ENCODE results near the gene DCAF5.
"Not testable (repeated sequence)": the region's sequence is repeated elsewhere in the genome, so short reads cannot be mapped to it uniquely, and the experiment has no call there.

DCAF5 gene, protein sequence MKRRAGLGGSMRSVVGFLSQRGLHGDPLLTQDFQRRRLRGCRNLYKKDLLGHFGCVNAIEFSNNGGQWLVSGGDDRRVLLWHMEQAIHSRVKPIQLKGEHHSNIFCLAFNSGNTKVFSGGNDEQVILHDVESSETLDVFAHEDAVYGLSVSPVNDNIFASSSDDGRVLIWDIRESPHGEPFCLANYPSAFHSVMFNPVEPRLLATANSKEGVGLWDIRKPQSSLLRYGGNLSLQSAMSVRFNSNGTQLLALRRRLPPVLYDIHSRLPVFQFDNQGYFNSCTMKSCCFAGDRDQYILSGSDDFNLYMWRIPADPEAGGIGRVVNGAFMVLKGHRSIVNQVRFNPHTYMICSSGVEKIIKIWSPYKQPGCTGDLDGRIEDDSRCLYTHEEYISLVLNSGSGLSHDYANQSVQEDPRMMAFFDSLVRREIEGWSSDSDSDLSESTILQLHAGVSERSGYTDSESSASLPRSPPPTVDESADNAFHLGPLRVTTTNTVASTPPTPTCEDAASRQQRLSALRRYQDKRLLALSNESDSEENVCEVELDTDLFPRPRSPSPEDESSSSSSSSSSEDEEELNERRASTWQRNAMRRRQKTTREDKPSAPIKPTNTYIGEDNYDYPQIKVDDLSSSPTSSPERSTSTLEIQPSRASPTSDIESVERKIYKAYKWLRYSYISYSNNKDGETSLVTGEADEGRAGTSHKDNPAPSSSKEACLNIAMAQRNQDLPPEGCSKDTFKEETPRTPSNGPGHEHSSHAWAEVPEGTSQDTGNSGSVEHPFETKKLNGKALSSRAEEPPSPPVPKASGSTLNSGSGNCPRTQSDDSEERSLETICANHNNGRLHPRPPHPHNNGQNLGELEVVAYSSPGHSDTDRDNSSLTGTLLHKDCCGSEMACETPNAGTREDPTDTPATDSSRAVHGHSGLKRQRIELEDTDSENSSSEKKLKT

DNA sequence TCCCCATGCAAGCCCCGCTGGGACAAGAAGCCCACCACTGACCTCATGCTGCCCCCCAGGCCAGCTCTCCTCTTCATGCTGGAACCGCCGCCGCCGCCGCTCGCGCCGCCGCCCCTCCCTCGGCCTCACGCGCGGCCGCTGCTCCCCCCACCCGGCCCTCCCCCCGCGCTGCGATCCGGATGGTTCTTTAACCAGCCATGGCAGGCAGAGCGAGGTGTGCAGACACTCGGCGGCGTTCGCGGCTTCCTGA is at the start of gene DCAF5:
DCAF5 (minus strand) TSS at position 218 of the 250 bp plus-strand sequence; CDS start at position 77, 141 bp downstream.
- no peak for DNase-seq

DNA sequence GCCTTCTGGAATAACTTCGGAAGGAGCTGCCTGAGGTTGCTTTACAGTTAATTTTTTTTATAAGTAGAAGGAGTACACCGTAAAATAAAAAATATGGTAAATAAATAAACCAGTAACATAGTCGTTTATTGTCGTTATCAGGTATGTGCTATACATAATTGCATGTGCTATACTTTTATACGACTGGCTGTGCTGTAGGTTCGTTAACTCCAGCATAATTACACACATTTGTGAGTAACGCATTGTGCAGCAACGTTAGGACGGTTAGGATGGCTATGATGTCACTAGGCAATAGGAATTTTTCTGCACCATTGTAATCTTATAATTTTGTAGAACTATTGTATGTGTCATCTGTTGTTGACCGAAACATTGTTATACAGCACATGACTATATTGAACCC is 46.9 kb upstream of the DCAF5 start:
- DNase-seq = no peak

DNA sequence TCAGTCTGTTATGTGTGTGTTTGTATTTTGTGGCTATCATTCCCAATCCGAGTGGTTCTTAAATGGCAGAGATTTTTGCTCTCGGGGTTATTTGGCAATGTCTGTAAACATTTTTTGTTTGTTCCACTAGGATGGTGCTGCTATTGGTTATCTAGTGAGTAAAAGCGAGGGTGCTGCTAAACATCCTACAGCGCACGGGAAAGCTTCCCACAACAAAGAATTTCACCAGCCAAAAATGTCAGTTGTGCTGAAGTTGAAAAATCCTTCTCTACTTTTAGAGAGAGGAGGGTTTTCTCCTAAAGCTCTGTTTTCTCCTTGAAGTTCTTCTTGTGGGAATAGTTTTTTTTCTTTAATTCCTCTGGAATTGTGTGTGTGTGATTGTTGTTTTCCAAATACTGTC is 40.8 kb upstream of the DCAF5 start:
- no peak for DNase-seq

DNA sequence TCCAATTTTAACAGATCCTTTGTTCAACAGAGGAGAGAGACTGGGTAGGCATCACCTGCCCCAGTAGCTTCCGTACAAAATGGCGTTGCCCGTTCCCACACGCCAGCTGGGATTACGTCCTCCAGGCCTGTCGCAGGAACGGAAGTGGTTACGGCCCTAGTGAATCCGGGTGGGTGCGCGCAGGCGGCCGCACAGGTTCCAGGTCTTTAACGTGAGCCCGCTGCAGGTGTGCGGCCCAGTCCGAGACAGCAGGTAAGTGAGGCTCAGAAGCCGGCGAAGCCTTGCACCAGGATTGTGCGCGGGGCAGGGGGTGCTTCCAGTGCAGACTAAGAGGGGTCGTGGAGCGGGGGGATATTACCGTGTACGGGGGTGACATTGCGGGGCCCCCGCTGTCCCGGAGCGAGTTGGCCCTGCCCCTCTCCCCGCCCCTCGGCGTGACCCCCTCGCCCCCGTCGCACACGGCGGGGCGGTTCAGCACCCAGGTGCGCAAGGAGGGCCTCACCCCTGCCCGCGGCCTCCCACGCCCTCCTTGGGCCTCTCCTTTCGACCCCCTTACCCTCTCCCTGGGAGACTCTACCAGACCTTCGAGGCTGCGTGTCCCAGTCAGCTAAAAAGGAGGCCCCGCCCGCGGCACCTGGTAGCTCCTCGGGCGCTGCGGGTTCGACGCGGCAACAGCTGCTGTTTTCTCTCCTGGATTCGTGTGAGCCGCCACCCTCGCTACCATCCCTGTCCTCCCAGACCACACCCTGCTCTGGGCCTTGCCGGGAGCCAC is 38.6 kb upstream of the DCAF5 start, which contains the start of gene EXD2:
EXD2 (plus strand) TSS at position 159 of the 772 bp plus-strand sequence. CDS start 17,973 bp downstream, outside the sequence.
- DNase-seq = peak; percentile 87

DNA sequence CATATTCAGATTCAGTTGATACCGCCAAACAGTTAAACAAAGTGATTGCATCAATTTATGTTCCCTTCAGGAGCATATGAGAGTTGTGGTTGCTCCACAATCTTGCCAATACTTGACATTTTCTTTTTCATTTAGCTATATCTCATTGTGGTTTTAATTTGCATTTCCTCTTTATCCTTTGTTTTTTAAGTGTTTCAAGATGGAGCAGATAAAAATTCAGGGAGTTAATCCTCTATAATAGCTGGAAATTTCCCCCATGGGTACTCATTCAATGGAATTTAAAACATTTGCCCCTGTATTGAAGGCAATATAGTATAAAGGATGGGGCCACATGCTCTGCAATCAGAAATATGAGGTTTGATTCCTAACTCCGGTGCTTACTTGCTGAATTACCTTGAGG is 37.3 kb upstream of the DCAF5 start:
- DNase-seq = no peak

DNA sequence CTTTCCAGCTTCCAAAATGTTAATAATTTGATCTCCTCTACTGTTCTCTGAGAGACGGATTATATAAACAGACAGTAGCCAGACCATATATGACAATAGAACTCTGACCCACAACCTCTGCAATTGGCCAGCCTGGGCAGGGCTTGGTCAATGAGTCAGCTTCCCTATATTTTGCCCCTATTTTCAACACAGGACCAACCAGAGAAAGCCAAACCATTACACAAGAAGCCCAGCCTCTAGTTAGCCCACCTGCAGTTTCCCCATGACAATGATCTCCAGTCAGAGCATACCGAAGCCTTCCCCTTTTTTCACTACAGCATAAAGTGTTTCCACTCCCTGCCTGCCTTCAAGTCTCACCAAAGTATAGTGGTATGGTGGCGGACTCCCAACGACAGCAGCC is 30.8 kb upstream of the DCAF5 start:
- DNase-seq = no peak

DNA sequence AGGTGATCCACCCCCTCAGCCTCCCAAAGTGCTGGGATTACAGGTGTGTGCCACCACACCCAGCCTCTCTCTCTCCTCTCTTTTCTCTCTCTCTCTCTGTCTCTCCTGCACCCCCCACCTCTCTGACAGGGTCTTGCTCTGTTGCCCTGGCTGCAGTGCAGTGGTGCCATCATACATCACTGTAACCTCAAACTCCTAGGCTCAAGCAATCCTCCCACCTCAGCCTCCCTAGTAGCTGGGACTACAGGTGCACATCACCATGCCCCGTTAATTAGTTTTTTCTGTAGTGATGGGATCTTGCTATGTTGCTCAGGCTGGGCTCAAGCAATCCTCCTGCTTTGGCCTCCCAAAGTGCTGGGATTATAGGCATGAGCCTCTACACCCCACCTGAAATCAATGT is 29.7 kb upstream of the DCAF5 start:
- DNase-seq = not testable (repeated sequence)

DNA sequence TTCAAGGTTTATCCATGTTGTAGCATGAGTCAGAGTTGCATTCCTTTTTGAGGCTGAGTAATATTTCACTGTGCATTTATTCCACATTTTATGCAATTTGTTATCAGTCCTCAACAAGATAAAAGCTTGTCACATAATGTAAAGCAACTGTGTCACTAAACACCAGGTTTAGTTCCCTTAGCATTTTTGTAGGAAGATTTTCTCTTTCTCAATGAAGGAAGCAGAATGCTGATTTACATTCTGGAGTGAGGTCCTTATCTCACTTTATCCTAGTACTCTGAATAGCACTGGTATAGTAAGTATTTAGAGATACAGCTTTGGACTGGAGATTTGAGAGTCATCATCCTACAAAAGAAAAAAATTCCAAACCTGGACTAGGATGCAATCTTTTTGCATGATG is 28.6 kb upstream of the DCAF5 start:
- DNase-seq = no peak

DNA sequence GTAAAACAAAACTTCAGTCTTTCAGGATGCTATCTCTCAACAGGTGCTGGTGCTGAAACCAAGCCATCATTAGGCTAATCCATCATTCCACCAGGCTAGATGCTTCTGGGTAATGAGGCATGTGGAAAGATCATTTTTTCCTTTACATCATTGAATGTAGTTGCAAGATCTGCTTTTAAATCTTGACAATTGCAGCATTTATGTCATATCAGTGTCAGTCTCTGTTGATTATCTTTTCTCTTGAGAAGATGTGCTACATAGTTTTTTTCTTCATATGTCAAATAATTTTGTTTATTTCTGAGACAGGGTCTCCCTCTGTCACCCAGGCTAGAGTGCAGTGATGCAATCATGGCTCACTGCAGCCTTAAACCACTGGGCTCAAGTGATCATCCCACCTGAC is 22.2 kb upstream of the DCAF5 start:
- DNase-seq = no peak

DNA sequence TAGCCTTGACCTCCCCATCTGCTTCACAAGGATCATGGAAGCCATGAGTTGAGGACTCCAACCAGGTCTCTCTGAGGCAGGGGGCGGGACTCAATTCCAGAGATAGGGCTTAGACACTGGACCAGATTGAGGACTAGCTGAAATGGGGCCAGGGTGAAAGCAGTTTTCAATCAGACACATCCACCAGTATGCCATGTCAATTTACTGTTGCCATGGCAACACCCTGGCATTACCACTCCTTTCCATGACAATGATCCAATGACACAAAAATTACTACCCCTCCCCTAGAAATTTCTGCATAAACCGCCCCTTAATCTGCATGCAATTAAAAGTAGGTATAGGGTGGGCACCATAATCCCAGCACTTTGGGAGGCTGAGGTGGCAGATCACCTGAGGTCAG is 18.6 kb upstream of the DCAF5 start:
- DNase-seq = no peak

DNA sequence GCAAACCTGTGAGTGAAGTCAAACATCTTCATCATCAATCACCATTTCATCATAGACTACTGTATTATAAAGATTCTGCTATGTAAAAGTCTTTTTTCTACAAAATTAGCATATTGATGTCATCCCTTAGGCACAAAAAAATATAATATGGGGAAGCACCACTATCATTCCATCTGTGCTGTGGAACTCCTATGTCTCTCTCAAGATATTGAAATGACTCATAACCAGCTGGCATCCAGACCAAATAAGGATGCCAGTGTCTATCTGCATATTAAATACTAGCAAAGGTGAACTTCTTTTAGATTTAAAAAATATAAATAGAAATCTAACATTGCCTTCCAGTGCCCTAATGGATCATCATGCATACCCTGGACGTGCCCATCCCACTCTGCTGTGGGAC is 17.9 kb upstream of the DCAF5 start:
- DNase-seq = no peak

DNA sequence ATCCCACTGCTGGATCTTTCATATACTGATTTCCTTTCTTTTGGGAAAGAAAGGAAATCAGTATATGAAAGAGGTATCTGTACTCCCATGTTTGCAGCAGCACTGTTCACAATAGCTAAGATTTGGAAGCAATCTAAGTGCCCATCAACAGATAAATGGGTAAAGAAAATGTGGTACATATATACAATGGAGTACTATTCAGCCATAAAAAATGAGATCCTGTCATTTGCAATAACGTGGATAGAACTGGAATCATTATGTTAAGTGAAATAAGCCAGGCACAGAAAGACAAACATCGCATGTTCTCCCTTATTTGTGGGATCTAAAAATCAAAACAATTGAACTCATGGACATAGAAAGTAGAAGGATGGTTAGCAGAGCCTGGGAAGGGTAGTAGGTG is 12.9 kb upstream of the DCAF5 start:
- DNase-seq = not testable (repeated sequence)

DNA sequence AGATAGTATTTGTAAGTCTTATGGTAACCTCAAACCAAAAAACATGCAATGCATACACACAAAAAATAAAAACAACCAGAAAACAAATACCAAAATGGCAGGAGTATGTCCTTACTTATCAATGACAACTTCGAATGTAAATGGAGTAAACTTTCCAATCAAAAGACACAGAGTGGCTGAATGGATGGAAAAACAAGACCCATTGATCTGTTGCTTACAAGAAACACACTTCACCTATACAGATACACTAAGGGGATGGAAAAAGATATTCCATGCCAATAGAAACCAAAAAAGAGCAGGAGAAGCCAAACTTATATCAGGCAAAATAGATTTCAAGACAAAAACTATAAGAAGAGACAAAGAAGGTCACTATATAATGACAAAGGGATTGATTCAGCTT is 8.7 kb upstream of the DCAF5 start:
- no peak for DNase-seq

DNA sequence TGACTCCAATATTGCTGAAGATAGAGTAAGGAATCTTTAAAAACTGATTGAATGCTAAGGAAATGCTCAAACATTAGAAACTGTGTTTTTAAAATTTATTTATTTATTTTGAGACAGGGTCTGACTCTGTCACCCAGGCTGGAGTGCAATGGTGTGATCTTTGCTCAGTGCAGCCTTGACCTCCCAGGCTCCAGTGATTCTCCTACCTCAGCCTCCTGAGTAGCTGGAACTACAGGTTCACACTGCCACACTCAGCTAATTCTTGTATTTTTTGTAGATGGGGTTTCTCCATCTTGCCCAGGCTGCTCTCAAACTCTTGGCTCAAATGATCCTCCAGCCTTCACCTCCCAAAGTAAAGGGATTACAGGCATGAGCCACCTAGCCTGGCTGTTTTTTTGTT is 3.3 kb upstream of the DCAF5 start:
- no peak for DNase-seq

DNA sequence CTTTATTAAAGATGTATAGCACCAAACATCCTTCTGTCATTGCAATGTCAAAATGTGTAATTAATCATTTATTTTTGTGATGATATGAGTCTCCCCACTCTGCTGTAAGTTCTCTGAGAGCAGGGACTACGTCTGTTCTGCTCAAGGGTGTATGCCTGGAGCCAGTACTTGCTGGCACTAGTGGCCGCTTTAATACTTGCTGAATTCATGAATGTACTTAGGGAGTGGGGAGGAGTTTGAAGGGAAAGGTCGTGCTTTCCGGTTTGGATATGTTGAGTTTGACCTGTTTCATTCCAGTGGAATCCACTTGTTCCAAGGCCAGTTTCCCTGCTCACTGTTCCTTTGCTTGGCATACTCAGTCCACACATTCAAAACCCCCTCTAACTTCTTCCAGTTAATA is 1.9 kb upstream of the DCAF5 start:
- no peak for DNase-seq

DNA sequence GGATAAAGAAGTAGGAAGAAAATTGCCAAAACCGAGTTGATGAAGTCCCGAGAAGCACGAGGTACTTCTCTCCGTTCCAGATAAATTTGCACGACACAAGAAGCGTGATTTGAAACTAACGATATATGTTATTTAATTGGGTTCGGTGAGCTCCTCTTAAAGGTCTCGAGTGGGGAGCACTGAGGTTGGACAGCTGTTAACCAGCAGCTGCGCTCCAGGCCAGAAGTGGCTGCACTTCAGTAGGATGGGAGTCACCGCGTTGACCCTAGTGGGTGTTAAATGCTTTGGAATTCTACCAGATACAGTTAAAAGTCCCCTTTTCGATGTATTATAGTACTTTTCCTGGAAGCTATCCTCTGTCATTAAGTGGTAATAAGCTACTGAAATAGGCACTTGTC is 953 bp upstream of the DCAF5 start:
- DNase-seq = no peak

DNA sequence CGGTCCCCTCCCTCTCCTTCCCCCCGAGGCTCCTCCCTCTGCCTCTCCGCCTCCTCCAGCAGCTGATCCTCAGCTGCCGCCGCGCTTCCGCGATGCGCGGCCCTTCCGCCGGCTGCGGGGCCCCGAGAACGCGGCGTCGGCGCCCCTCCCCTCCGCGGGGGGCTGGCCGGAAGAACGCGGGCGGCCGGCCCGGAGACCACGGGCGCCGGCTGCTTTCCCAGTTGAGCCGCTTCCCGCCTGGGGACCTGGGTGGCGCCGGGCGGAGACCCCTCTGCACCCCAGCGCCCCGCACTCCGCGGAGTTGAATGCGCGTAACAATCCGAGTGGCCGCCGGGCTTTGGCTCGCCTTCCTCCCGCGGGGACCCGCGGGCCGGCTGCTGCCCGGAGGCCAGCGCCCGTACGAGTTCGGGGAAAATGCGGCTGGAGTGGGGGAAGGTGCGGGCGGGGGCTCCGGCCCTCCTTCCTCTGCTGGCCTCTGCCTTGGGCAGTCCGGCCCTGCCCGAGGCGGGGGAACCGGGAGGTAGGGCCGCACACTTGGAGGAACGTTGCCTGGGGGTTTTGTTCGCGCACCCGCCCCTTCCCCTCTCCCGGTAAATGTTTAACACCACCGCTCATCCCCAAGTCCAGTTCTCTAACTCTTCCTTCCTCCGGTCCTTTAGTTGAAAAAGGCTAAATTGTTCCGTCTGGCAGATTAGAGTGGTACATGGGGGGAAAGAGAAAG is 393 bp upstream of the DCAF5 start:
- peak; percentile 79 for DNase-seq

DNA sequence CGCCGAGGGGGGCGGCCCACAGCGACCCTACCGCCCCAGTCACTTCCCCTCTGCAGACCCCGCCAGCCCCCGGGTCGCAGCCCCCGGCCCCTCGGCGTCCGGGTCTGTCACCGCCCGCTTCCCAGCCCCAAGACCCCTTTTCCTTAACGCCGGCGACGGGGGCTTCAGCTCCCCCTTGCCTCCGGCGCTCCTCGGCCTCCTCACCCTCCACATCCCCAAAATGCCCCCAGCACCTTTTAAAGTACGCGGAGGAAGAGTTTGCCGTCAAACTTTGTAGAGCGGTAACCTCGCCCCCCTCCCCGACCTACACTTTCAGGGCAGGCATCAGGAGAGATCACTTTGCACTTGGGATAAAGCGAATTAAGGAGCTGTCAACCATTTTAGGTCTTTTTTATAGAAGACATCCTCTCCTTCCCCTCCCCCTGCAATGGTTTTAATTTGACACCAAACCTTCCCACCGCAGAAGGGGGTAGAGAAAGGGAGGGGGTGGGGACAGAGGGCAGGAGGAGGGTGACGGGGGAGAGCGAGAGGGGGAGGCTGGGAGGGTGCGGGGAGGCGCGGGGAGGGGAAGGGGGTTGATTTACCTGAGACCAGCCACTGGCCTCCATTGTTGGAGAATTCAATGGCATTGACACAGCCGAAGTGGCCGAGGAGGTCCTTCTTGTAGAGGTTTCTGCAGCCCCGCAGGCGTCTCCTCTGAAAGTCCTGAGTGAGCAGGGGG is 578 bp downstream of the DCAF5 start:
- DNase-seq = no peak

DNA sequence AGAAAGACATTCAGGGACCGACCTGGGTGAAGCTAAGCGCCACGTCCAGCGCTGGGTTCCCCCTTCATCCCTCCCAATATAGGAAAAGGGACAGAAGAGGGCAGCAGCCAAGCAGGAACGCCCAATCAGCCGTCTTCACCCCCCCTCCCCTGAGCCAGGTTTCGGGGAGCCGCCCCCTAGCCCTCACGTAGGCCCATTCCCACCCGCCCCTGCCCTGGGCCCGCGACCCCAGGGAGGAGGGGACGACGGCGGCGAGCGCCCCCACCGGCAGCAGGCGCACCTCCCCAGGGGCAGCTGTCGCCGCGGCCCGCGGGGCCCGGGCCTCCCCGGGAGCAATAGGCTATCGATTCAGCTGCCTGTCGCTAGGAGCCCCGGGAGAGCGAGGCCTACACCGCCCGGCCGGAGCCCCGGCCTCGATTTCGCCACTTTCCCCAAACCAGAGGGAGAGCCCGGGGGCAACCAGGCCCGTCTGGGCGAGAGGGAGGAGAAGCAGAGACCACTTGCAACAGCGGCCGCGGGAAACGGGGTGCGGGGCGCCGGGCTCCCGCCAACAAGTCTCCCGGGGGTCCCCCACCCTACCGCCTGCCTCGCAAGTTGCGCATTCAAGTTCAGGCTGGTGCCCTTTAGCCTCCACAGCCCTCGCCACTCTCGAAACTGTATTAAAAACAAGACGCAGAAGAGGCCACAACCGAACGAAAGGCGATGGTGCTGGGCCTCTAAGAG is 1.3 kb downstream of the DCAF5 start:
- no peak for DNase-seq

DNA sequence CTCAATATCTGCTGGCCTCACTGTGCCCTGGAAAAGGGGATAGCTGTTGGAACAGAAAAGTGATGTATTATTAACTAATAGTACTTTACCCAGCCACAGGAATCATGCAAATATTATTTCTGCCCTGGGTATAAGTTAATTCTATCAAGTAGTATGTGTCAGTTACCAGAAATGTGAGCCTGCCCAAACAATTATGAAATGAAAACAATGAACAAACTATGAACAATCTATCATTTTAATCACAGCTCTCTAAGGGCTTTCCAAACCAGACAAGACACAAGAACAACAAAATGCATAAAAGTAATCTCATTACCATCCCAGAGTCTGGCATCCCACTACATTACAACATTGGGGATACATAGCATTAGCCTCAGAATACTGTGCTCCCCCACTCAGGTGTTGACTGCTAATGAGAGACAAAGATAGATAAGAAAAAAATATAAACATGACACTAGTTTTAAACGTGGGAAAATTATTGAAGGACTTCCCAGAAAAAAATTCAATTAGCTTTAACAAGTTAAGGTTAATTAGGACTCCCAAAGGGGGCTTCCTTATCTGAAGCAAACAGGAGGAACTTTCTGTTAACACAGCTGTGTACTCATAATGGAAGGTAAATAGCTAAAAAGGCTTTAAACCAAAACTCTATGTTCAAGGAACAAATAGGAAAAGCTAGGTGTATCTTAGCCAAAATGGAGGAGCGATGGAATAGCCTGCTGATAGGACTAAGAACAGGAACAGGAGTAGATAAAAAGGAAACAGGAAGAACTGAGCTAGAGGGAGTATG is 3.3 kb downstream of the DCAF5 start:
- DNase-seq = no peak

DNA sequence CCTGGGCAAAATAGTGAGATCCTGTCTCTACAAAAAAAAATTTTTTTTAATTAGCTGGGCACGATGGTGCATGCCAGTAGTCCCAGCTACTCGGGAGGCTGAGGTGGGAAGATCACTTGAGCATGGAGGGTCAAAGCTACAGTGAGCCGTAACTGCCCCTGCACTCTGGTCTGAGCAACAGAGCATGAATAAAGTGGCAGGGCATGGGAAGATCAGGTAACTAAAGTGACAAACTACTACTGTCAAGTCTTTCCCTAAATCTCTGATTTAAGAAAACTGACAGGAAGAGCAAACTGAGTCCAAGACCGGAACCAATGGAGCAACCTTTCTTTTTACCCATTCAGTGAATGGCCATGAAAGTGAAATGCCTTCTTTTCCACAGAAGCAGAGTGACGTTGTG is 10.8 kb downstream of the DCAF5 start:
- no peak for DNase-seq
